DMS153 treated with DMSO at 0.1 percent for 48 hours (cell line): ENCODE measurements around the gene IL13RA1.
"Not testable (repeated sequence)": the region's sequence is repeated elsewhere in the genome, so short reads cannot be mapped to it uniquely, and the experiment has no call there.

Source experiments
- DNase-seq: peaks from one replicate; lab custom pipeline; 2025; ENCODE audit not compliant: unreplicated experiment; lab: John Stamatoyannopoulos, UW

The IL13RA1 gene

DNA sequence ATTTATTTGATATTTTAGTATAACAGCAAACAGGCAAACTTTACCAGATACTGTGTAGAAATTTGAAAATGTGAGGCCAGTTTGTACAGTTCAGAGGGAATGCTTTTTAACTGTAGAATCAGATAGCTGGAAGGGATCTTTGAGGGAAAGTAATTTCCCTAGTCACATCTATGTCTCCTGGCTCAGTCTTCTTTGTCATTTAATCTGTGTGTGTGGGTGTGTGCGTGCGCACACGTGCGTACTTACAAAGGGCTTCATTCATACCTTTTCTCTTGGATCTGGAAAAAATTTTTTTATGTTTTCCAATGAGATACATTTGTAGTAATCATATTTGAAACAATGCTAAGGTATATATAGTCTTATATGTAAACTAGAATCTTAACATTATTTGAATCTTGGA is 44.6 kb downstream of the IL13RA1 start:
- DNase-seq, result no peak

DNA sequence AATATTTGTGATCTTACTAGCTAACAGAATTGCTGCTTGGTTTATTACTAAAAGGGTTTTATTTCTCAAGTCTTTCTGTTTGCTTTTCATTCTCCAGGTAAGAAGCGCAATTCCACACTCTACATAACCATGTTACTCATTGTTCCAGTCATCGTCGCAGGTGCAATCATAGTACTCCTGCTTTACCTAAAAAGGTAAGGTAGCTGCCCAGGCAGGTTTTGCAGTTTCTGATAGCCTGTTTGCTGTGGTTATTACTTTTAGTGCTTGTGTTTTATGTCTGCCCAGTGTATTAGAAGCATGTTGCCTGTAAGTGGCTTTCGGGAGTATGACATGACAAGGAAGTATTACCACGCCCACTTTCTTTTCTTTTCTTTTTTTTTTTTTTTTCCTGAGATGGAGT is 46.4 kb downstream of the IL13RA1 start:
- DNase-seq, result no peak

DNA sequence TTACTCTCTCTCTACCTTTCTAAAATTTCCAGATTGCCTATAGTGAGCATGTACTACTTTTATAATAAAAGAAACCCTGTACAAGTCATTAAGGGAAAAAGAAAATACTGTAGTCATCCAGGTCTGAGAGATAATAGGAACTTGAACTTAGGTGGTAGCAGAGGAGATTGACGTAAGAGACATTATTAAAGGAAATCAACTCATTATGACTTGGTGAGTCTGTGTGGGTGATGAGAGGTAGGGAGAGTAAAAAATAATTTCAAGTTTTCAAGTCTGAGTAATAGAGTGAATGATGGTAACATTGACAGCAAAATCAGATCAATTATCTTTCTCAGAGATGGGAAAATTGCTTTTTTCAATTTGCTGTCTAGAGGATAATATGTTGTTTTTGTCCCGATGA is 52.2 kb downstream of the IL13RA1 start:
- DNase-seq, result no peak

DNA sequence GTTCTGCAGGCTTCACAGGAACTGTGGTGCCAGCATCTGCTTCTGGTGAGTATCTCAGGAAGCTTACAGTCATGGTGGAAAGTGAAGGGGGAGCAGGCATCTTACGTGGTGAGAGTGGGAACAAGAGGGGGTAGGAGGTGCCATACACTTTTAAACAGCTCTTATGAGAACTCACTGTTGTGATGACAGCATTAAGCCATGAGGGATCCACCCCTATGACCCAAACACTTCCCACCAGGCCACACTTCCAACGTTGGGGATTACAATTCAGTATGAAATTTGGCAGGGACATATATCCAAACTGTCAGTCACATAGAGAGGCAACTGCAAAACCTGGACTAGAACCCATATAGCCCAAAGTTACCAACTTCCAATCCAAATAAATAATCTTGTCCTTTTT is 53.1 kb downstream of the IL13RA1 start:
- no peak for DNase-seq

DNA sequence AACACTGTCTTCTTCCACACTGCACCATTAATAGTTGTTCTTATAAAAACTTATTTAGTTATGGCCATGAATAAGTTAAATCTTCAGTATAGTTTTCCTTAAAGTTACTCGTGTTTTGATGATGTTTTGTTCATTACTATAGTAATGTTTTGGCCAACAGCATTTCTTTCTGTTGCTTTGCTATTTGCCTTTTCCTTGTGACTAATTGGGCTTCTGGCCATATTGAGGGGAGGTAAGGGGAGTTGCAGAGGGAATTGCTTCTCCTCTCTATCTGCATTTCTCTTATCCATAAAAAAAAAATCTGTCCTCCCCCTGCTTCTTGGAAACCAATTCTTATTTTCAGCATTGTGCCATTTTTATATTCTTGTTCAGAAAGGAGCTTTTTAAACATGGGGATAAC is 53.5 kb downstream of the IL13RA1 start:
- DNase-seq, result no peak

DNA sequence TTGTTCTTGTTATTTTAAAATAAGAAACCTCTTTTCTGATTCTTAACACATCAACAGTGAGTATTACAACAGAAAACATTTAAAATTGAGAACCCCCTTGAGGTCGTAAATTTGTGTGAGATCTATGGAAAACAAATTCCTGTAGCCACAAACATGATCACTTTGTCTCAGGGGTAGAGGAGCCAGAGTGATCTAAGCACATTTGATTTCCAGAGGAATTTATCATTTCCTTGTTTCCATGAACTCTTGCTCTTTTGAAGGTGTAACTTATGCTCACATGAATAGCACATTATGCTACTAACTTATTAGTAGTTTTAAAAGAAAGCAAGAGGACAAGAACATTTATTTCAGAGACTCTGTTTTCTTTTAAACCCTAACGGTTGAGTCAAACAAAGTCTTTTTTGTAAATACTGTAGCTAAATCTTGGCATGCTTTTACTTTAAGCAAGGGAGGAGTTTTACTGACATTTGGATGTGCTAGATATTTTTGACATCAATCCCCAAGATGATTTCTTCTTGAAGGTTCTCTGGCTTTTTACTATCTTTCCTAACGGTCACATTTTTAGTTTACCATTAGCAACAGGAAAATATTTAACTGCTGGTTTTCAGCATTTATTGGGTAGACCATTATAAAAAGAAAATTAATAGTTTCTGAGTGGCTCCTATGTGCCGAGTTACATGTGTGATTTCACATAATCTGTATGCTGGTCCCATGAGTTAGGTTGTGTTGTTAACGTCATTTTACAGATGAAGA is 68.3 kb downstream of the IL13RA1 start:
- DNase-seq, result no peak

DNA sequence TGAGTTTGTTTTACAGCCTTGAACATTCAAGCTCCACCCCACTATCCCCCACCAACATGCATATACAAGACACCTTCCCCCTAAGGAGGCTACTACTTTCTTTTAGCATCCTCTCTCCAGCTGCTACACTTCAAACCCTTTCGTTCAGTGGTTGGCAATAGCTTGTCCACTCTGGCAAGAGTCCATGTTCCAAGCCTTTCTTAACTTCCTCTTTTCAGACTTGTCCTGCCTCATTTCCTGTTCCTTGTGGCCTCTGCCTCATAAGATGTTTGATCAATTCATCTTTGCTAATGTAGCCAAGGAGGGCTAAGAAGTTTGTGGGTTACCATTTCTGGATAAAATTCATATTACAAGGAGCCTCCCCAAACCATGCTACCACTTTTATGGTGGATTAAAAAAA is 75.5 kb downstream of the IL13RA1 start:
- DNase-seq, result no peak

DNA sequence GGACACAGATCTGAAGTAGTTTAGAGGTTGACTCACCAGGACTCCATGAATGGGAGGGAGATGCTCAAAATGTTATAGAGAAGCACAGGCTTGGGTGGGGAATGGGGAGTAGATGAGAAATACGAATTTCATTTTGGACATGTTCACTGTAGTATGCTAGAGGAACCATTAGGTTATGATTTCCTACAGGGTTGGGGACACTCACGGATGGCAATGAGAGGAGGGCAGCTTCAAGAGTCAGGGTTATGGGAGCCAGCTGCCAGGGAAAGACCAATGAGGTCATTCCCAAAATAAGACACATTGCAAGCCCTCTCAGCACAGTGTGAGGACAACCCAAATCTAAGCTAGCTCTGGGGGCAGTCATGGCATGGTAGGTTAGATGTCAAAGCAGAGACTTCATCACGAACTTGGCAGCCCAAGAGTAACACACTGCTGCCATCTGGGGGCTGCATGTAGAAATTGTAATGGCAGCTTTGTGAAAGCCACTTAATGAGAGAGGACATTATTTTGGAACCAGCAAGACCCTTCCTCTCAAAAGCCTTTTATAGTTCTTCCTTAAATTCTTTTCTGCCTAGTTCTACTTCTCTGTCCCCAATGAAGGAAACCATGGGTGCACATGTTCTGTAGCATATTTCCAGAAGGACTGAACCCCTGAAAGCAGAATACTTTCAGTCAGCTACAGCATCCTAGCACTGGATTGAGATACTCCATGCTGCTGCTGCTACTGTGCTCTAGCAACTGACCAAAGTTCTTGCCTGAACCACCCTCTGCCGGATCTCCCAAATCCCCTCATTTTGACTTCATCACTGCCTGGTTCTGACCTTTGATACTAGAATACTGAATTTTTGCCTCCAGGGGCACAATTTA is 80.0 kb downstream of the IL13RA1 start:
- no peak for DNase-seq

DNA sequence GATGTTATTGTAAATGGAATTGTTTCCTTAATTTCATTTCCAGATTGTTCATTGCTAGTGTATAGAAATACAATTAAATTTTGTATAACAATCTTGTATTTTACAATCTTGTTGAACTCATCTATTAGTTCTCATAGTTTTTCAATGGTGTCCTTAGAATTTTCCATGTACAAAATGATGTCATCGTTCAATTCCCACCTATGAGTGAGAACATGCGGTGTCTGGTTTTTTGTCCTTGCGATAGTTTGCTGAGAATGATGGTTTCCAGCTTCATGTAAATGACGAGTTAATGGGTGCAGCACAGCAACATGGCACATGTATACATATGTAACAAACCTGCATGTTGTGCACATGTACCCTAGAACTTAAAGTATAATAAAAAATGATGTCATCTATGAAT is 89.9 kb downstream of the IL13RA1 start:
- not testable (repeated sequence) for DNase-seq

DNA sequence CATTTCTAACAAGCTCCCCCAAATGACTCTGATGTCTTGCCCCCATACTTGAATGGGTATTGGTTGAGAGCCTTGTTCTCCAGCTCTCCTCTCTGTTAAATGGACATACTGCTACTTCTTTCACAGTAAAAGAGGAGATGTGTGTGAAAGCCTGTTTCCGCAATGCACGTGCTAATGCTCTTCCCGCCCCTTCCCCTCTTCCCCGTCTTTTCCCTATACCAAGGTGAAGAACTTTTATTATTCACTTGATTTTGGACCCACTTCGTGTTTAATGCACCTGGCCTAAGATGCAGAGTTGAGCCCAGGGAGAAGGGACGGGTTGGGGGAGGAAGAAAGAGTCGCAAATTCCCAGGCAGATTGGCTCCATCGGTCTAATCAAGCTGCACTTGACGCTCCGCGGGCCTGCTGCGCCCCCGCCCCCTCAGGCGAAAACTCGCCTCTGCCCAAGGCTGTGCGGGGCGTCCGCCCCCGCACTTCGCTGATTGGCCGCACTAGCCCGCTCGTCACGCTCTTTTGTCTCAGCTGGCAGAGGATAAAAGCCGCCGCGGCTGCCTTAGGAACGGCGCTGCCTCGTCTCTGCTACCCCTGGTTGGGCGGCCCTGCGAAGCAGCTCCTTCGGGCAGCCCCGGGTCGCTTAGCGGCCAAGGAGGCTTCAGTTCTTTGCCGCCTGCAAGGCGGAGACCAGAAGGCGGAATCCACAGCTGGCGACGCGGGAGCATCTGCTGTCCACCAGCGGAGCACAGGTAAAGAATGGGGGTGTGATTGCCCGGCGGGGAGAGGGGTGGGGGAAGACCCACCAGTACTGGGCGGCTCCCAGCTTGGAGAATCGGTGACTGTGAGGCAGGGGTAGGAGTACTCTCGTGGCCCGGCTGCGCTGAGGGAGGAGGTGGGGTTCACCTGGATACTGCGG is 96.1 kb downstream of the IL13RA1 start, which contains the start of gene ZCCHC12:
ZCCHC12 (plus strand) TSS at position 562 of the 910 bp plus-strand sequence. CDS start 1,421 bp downstream, outside the sequence.
- DNase-seq, result no peak

DNA sequence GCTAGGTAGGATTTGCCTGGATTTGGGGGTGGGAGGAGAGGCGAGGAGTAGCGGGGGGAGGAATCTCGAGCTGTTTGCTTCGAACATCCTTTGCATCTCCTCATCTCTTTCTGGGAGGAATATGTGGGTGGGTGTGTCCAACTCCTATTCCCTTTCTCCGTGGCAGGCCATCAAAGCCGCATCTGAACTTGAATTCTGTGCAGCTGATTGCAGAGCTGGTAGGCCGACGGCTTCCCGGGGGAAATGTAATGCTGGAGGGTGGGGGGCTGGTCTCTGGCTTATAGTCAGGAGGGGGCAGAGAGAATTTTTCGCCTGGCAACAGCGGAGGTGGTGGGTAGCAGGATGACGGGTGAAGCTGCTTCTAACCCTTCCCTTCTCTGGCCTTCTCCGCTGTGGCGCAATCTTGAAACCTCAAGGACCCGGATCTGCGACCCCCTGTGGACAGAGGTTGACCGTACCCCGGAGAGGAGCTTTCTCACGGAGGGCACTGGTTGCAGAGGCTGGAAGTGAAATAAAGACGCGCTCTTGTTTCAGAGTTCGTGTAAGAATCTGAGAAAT is 96.8 kb downstream of the IL13RA1 start:
- DNase-seq, result no peak

DNA sequence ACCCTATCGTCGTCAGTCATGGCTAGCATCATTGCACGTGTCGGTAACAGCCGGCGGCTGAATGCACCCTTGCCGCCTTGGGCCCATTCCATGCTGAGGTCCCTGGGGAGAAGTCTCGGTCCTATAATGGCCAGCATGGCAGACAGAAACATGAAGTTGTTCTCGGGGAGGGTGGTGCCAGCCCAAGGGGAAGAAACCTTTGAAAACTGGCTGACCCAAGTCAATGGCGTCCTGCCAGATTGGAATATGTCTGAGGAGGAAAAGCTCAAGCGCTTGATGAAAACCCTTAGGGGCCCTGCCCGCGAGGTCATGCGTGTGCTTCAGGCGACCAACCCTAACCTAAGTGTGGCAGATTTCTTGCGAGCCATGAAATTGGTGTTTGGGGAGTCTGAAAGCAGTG is 97.8 kb downstream of the IL13RA1 start:
- no peak for DNase-seq

DNA sequence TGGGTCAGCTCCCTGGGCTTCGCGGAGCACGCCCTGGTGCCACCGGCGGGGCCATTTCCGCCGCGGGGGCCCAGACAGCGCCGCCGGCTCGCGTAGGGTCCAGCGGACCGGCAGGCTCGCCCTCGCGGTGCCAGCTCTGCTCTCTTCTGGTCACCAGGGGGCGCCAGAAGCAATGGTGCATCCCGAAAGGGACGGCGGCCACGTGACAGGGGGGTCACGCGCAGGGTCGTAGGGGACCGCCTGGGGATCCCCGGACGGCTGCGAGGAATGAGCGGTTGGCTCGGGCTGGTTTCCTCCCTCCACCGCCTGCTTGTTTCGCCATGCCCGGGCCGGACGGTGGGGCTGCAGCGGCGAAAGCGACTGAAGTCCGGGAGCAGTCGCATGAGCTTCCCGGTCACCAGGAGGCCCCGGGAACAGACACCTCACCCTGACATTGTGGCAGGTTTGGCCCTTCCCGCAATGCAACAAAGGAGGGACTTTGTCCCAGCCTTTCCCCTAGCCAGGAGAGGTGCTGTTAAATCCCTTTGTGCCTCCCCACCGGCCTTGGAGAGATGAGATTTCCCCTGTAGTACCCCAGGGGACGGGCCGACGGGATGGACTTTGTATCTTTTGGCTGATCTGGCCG is 112.0 kb downstream of the IL13RA1 start:
- peak; percentile 16 for DNase-seq
